SH-SY5Y (cell line): ENCODE measurements around the gene KDM4B.

Experiments
- GATA2 ChIP-seq: IDR thresholded peaks from 2 replicates; pipeline ENCODE4 v1.6.1; 2011; ENCODE audit warnings: mild to moderate bottlenecking, low read depth, low read length
- GATA3 ChIP-seq: IDR thresholded peaks from 2 replicates; pipeline ENCODE4 v1.6.1; 2011; ENCODE audit warnings: low read depth, mild to moderate bottlenecking, low read length, moderate library complexity

KDM4B gene

DNA sequence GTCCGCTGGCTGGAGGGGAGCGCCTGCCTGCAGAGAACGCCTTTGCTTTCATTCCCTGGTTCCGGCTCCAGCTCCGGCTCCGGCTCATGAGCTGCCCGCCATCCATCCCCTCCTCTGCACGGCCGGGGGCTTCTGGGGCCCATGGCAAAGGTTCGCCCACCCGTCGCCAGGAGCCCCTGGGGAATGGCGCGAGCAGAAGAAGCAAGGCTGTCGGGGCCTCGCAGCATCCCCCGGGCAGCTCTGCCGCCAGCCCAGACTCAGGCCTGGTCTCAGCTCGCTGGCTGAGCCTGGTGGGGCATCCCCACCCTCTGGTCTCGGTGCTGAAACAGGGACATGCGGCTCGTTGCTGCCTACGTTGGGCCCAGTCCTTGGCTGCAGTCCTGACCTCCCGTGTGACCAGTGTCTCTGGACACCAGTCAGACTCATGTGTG, 96.8 kb downstream of the KDM4B start:
- no peak for TF ChIP-seq GATA3
- TF ChIP-seq GATA2: no peak

- TF ChIP-seq GATA2 (no peak), GATA3 (no peak)
Observed at GRCh38 chr19:5066768-5067167, 97.9 kb downstream of the KDM4B start.

DNA sequence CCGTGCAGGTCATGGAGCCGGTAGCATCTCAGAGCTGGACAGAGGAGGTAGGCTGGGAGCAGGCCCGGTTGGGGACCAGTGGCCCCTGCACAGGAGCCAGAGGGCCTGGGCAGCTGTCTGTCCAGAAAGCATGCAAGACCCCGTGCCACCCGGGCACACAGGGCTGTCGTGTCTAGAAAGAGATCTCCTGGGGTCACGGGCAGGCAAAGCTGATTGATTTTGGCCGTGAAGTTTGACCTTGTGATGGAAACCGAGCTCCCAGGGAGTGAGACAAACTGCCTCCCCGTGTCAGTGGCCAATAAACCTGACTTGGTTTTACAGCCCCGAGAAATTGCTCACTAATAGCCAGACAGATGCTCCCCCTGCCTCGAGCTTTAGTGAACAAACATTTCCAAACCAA, 98.8 kb downstream of the KDM4B start:
- TF ChIP-seq GATA3 (no peak), GATA2 (no peak)

DNA sequence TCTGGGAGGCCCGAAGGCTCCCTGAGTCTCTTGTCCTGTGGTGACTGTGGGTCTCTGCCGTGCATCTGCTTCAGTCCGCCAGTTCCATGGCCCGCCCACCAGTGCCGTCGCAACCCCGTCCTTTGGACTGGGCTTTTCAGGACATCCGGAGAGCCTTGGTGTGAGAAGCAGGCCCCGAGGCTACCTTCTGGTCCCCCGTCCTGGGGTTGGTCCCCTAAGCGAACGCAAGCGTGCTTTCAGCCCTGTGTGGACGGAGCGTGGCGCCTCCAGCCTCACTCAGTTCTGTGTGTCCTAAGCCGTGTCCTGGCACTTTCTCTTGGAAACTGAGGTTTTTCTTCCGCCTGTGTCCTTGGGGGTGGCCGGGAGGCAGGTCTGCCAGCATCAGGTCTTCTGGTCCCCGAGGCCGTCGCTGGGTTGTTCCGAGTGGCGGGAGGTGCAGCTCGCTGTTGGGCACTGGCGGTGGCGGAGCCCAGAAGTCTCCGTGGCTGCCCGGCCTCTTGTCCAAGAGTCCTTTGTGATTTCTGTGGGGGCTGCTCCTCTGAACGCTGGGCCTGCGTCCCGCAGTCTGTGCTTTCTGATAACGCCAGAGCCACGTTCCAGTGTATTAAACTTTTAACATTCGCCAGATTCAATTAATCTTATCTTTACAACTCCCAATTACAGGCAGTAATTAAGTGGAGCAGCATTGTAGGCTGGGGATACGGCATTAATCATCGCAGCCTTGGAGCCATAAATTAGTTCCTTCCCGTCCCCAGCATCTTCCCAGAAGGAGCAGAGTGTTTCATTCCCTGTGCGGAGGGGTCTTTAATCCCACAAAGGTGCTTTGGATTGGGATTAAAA, 99.5 kb downstream of the KDM4B start:
- TF ChIP-seq GATA3: no peak
- TF ChIP-seq GATA2: 0 out of 2 replicates have a peak, but pooled peaks have one; percentile 7

- TF ChIP-seq GATA2: no peak
- no peak for TF ChIP-seq GATA3
Observed at GRCh38 chr19:5070331-5070730, 101.4 kb downstream of the KDM4B start.

GRCh38 chr19:5070930-5071329, 102.0 kb downstream of the KDM4B start:
- no peak for TF ChIP-seq GATA3
- TF ChIP-seq GATA2: no peak

DNA sequence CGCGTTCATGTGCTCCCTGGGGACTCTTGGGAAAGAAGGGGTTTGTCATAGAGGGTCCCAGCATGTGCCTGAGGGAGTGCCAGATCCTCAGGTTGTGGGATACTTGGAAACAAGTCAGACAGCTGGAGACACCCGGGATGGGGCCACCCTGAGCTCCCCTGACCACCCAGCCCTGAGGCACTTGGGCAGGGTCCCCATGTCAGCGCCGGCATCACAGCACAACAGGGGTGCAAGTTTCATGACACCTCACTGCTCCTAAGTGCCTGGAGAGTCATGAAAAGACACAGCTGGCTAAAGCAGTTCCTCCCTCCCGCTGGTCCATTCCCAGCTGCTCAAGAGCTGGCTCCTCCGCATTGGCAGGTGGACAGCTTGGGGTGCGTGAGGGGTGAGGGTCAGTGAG, 102.7 kb downstream of the KDM4B start:
- TF ChIP-seq GATA3 (no peak), GATA2 (no peak)

DNA sequence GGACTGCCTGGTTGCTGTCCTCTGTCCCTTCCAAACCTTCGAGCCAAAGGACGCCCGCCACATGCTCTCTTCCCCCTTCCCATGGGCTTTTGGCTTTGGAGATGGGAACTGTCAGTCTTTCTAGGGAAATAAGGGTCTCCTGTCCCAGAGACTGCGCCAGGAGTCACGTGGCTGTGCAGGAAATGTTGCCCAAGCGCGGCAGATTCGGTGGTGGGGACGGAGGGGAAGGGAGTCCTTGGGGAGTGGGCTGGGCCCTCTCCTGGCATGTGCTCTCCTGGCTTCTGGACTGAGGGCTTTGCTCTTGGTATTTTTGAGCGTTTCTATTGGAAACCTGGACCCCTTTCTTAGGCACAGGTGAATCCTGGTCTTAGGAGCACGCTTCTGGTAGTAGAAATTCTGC, 103.2 kb downstream of the KDM4B start:
- TF ChIP-seq GATA3 (no peak), GATA2 (no peak)

DNA sequence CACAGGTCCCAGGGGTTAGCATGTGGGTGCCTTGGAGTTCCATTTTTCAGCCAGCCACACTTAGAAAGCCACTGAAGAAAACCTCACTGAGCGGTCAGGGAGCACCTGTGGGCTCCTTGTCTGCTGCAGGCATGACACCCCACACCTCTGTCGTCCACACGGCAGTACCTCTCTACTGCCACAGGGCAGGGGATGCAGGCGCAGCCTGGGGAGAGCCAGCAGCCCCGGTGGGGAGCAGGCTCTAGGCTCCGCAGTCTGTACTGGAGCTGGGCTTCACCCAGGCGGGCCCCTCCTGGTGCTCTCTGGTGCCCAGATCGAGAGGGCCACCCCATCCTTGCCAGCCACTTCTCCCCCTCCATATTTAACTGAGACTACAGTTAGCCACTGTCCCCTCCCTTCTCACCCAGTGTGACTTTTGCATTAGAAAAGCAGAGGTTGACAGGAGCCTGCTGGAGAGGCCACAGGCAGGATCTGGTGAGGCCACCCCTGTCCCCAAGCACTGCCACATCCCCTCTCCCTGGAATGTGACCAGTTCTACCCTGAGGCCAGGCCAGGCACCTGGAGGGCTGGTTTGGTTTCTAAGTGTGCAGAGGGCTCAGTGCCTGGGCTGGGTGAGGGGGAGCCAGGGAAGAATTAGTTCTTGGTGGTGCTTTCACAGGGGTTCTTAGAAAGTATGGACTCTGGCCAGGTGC, 104.4 kb downstream of the KDM4B start:
- TF ChIP-seq GATA2 (no peak), GATA3 (no peak)

- TF ChIP-seq GATA2 (no peak), GATA3 (no peak)
Observed at GRCh38 chr19:5074407-5074806, 105.5 kb downstream of the KDM4B start.

- TF ChIP-seq GATA3 (no peak), GATA2 (no peak)
Observed at GRCh38 chr19:5074830-5075394, 106.0 kb downstream of the KDM4B start.

DNA sequence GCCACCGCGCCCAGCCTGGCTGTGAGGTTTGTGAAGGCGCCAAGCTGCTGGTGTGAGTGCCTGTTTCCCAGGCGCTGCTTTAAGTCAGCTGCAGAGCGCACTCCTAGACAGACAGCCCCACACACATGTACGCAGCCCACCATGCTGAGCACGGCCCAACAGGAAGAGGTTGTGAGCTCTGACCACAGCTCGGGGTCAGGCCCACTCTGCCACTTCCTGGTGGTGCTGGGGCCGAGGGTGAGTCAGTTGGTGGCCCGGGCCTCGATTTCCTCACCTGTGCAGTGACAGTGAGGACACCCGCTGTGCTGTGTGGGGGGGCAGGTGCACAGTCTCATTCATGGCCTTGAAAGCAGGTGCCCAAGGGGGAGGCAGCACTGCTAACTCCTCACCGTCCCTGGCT, 106.7 kb downstream of the KDM4B start:
- TF ChIP-seq GATA3 (no peak), GATA2 (no peak)

GRCh38 chr19:5076440-5077208, 107.7 kb downstream of the KDM4B start:
- TF ChIP-seq GATA2 (no peak), GATA3 (no peak)

DNA sequence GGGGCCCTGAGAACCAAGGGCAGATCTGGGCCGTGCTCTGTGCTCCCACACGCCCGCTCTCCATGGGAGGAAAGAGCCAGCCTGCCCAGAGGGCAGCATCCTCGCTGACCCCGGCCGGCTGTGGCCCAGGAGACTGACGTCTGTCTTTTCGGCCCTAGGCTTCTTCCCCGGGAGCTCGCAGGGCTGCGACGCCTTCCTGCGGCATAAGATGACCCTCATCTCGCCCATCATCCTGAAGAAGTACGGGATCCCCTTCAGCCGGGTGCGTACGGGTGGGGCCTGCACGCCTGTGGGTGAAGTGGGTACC, 108.2 kb downstream of the KDM4B start:
- TF ChIP-seq GATA3: no peak
- no peak for TF ChIP-seq GATA2
